GM15510 (cell line): ENCODE data around the gene LAMA2.

Experiments
- POLR2A ChIP-seq: IDR thresholded peaks from 3 replicates; pipeline ENCODE4 v1.6.1; 2011; ENCODE audit warnings: borderline replicate concordance; ENCODE audit not compliant: insufficient read length; ENCODE audit errors: extremely low read depth

LAMA2 gene

DNA sequence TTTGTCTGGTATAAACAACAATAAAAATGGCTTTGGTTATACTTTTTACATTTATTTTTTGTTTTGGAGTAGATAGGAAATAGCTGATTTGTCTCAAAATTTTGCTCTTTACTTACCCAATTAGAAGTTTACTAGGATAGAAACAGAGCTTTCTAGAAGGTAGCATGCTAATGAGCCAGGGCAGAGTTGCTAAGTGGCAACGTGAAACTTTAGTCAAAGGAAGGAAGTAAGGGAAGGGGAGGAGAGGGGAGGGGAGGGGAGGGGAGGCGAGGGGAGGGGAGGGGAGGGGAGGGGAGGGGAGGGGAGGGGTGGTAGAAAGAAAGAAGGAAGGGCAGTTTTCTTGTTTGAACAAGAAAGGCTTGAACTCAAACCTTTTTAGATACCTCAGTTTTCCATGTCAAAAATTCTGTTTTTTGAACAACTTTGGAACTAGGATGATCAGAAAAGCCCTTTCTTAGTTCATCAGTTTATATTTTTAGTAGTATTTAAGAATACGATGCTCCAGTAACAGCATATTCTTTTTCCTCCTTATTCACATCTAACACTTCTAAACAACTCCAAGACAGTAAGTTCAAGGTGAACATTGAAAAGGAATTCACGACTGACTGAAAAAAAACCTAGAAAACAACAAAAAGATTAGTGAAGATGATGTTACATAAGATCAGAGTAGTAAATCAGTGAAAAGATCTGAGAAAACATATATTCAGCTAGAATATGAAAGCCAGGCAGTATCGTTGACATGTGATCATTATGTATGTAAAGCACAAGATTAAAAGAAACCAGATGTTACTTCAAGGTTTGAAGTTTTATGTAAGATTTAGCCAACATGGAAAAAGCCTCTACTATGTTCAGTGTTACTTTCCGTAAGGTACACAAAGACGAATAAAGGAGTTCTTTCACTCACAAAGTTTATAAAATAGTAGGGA, 563.6 kb downstream of the LAMA2 start:
- no peak for TF ChIP-seq POLR2A

- TF ChIP-seq POLR2A = no peak
These were observed 564.2 kb downstream of the LAMA2 start for GRCh38 chr6:129447198-129447565.

GRCh38 chr6:129448965-129449364, 566.0 kb downstream of the LAMA2 start:
- no peak for TF ChIP-seq POLR2A

- no peak for TF ChIP-seq POLR2A
These were observed 568.2 kb downstream of the LAMA2 start for GRCh38 chr6:129451187-129451586.

DNA sequence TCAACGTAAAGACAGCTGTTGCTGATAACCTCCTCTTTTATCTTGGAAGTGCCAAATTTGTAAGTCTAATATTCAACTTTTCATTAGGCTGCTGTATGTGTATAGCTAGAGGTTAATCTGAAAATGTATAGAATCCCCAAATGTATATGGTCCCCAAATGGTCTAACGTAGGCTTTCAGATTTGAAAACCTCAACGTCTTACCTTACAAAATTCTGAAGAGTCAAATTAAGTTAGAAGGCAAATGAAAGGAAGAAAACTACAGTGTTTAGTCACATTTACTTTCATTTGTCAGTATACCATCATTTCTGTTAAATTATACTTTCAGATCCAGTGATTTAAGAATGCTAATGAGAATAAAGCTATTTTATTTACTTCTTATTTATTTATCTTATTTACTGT, 570.1 kb downstream of the LAMA2 start:
- no peak for TF ChIP-seq POLR2A

GRCh38 chr6:129454488-129454887, 571.5 kb downstream of the LAMA2 start:
- no peak for TF ChIP-seq POLR2A

DNA sequence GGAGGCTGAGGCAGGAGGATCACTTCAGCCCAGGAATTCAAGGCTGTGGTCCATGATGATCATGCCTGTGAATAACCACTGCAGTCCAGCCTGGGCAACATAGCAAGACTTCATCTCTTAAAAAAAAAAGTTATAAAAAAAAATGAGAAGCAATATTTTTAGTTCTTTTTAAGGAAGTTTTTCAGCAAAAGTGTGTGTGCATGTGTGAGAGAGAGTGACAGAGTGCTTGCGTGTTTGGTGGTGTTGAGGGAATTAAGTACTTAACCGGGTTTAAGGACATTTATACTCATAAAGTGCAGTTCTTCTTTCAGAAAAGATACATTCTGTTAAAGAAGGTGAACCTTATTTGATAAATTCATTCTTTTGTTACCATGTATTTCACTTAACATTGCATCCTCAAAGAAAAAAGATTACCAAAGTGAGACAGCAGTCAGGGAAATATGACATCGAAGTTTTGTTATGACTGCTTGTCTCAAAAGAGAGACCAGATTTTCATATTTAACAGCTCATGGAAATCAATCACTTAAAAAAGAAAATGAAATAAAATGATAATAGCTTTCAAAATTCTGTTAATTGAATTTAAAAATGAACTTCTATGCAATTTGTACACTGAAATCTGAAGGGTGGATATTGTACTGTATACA, 572.3 kb downstream of the LAMA2 start:
- TF ChIP-seq POLR2A = no peak

DNA sequence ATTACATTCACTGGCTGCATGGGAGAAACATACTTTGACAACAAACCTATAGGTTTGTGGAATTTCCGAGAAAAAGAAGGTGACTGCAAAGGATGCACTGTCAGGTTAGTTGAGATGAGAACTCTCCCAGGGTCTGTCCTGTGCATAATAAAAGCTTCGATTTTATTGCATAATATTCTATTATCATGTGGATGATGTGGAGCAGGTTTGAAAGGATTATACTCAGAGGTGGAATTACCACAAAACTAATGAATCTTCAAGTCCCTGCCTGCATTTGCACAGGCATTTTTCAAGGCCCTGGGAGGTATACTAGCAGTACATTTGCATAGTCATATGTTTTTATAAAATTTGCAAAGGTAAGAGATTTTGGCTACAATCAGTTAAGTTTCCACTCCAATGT, 577.3 kb downstream of the LAMA2 start:
- TF ChIP-seq POLR2A = no peak

- no peak for TF ChIP-seq POLR2A
These were observed 586.2 kb downstream of the LAMA2 start for GRCh38 chr6:129469070-129469662.

DNA sequence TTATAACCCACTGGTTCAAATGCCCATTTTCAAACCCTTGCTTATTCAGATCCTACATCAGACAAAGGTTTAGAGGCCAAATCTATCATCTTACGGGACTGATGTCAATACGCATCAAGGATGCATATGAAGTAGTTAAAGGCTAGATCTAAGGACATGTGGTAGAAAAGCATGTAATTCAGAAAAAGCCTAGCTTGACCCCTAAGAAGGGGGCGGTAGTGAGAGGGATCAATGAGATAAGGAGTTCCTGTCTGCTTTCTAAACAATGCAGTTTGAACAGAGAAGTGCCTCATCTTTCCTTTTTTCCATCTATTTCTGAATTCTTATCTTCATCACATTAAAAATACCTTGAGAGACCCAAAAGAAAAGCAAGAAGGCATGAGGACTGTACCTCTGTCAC, 589.3 kb downstream of the LAMA2 start:
- TF ChIP-seq POLR2A = no peak

GRCh38 chr6:129473546-129473945, 590.6 kb downstream of the LAMA2 start:
- no peak for TF ChIP-seq POLR2A

DNA sequence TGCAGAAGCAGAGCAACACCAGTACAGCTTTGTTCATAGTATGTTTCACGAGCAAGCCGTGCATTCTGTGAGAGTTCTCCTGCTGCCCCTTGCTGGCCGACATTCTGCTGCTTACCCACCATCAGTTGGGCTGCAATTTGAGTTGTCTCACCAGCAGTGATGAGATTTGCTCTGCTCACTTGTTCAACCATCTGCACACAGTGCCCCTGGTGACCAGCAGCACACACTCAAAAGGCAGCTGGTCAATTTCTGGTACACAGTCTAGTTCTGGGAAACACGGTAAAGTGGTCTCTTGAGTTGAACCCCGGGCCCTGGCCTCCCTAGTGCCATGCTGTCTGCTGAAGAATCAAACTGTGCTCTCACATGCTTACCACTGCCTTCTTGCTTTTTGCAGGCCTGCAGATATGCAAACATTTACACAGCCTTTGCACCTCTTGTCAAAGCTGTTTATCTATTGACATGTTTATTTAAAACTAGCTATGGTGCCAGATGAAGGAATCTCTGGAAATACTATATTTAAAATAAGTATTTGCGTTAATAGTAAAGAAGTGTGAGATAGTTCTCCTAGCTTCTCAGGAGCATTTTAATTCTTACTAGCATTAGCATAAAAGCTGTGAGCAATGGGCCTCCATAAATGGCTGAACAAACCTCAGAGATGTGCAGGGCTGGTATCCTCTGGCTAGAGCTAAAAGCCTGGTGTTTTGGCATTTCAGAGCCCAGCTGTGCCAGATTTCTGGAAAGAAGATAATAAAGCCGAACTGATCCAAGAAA, 592.7 kb downstream of the LAMA2 start:
- no peak for TF ChIP-seq POLR2A

DNA sequence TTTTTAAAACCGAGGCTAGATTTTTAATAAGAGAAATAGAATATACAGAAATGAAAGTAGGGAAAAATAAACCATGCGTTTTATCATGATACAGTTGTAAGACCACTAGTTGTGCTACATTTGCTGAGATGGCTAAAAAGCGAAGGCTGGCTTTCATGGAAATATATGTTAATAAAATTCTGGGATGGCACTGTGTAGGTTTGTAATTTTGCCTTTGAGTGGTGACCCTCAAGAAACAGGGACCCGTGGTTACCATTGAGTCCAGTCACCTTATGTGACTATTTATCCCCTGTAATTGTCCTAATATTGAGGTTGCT, 593.3 kb downstream of the LAMA2 start:
- no peak for TF ChIP-seq POLR2A

DNA sequence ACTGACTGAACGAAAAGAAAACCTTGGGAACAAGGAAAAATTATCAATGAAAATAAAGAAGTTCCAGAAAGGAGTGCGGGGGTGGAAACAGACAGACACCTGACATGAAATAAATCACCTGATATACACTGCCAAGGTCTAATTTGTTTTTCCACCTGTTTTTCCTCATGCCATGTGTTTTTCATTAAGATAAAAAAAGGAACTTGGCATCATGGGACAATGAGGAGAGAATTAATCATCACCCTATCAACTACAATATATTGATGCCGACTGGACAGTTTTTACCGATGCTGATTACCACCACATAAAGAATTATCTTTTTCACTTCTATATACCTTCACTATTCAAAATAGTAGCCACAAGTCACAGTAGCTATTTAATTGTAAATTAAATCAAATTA, 593.9 kb downstream of the LAMA2 start:
- TF ChIP-seq POLR2A = no peak

DNA sequence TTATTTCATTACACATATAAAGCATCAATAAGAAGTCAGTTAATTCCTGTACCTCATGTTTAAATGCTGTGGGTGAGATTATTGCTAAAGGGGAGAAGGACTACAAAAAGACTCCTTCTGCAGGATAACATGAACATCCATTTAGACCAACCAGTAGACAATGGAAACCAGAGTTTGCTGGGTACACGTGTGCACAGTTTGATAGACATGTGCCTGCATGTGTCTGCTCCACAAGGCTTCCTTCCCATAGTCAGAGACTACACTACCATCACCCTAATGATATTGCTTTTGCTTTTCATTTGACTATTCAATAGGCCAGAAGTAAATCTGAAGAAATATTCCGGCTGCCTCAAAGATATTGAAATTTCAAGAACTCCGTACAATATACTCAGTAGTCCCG, 595.4 kb downstream of the LAMA2 start:
- no peak for TF ChIP-seq POLR2A
